HG03064 (cell line): ENCODE data around the gene FOXD1.
"Not testable (repeated sequence)": the region's sequence is repeated elsewhere in the genome, so short reads cannot be mapped to it uniquely, and the experiment has no call there.

ENCODE experiments used
- ATAC-seq: cut with Tn5 transposase; IDR thresholded peaks from one replicate; pipeline ENCODE4 v1.9.1; 2021; ENCODE audit warnings: low read depth; ENCODE audit not compliant: unreplicated experiment

FOXD1 gene

GRCh38 chr5:73448463-73449136 lies at the start of gene FOXD1:
Gene FOXD1, minus strand, starts transcription at chr5:73448777. Its CDS starts 415 bp downstream, at chr5:73448362.
- no peak for ATAC-seq

- no peak for ATAC-seq
Measured at GRCh38 chr5:73497497-73498056, 49.0 kb upstream of the FOXD1 start.

GRCh38 chr5:73496984-73497457 lies 48.4 kb upstream of the FOXD1 start:
- no peak for ATAC-seq

- ATAC-seq = no peak
Measured at GRCh38 chr5:73495772-73496335, 47.3 kb upstream of the FOXD1 start.

- ATAC-seq = no peak
Measured at GRCh38 chr5:73494721-73495120, 46.1 kb upstream of the FOXD1 start.

GRCh38 chr5:73493421-73493820 lies 44.8 kb upstream of the FOXD1 start:
- ATAC-seq = no peak

- no peak for ATAC-seq
Measured at GRCh38 chr5:73491155-73491554, 42.6 kb upstream of the FOXD1 start.

GRCh38 chr5:73490088-73490487 lies 41.5 kb upstream of the FOXD1 start:
- ATAC-seq = no peak

GRCh38 chr5:73488806-73489205 lies 40.2 kb upstream of the FOXD1 start:
- ATAC-seq = no peak

- no peak for ATAC-seq
Measured at GRCh38 chr5:73487815-73488214, 39.2 kb upstream of the FOXD1 start.

GRCh38 chr5:73487257-73487656 lies 38.7 kb upstream of the FOXD1 start:
- ATAC-seq = not testable (repeated sequence)

GRCh38 chr5:73486119-73486899 lies 37.7 kb upstream of the FOXD1 start:
- ATAC-seq = no peak

- no peak for ATAC-seq
Measured at GRCh38 chr5:73485715-73486114, 37.1 kb upstream of the FOXD1 start.

- ATAC-seq = no peak
Measured at GRCh38 chr5:73484511-73484910, 35.9 kb upstream of the FOXD1 start.

- ATAC-seq = no peak
Measured at GRCh38 chr5:73483676-73484075, 35.1 kb upstream of the FOXD1 start.

GRCh38 chr5:73482383-73483136 lies 34.0 kb upstream of the FOXD1 start:
- no peak for ATAC-seq

GRCh38 chr5:73480500-73480899 lies 31.9 kb upstream of the FOXD1 start:
- no peak for ATAC-seq

- no peak for ATAC-seq
Measured at GRCh38 chr5:73472116-73472515, 23.5 kb upstream of the FOXD1 start.

- ATAC-seq = no peak
Measured at GRCh38 chr5:73471654-73472053, 23.1 kb upstream of the FOXD1 start.

- no peak for ATAC-seq
Measured at GRCh38 chr5:73469878-73470277, 21.3 kb upstream of the FOXD1 start.

GRCh38 chr5:73468638-73469037 lies 20.1 kb upstream of the FOXD1 start:
- not testable (repeated sequence) for ATAC-seq
